ENCODE measurements around the gene SLC9B1.
"Not testable (repeated sequence)": the region's sequence is repeated elsewhere in the genome, so short reads cannot be mapped to it uniquely, and the experiment has no call there.

SLC9B1 gene

GRCh38 chr4:102871772-102872171 lies 147.7 kb downstream of the SLC9B1 start:
- peak; percentile 11 for DNase-seq

GRCh38 chr4:102869569-102870197 lies 149.8 kb downstream of the SLC9B1 start:
- DNase-seq, result peak; percentile 39

- peak; percentile 94 for DNase-seq
Measured at GRCh38 chr4:102868781-102869568, 150.5 kb downstream of the SLC9B1 start, which contains the start of gene CISD2. CISD2 (plus strand) TSS chr4:102868992; CDS start chr4:102869085, 93 bp downstream.

GRCh38 chr4:102868153-102868780 lies 151.2 kb downstream of the SLC9B1 start:
- no peak for DNase-seq

GRCh38 chr4:102867278-102868152 lies 152.0 kb downstream of the SLC9B1 start:
- peak; percentile 6 for DNase-seq

GRCh38 chr4:102865327-102865726 lies 154.2 kb downstream of the SLC9B1 start:
- not testable (repeated sequence) for DNase-seq

GRCh38 chr4:102862747-102863146 lies 156.8 kb downstream of the SLC9B1 start:
- DNase-seq, result peak; percentile 59

- peak; percentile 70 for DNase-seq
Measured at GRCh38 chr4:102862016-102862415, 157.5 kb downstream of the SLC9B1 start.

- peak; percentile 46 for DNase-seq
Measured at GRCh38 chr4:102860611-102861324, 158.7 kb downstream of the SLC9B1 start.

- DNase-seq, result peak; percentile 47
Measured at GRCh38 chr4:102858828-102859464, 160.6 kb downstream of the SLC9B1 start.

Measured in inflammatory macrophage treated with lipopolysaccharide for 4 hours (primary cell).